ENCODE measurements around the gene GYS2.
A peak's percentile ranks its signal among the peaks of the same experiment; 100 is the strongest.

The GYS2 gene

DNA sequence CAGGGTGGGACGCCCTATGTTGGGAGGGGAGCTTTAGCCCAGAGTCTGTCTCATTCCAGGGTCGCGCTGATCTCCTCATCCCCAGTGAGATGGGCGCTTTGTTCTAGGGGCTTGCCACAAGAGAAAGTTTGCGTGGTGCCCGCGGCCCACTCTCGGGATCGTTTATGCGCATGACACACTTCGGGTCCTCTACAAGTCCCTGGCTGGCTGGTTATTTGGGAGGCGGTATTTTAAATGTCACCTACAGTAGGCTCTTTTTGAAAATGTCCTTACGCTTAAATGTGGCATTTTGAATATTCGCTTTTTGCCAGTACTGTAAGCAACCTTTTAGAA, 102.5 kb downstream of the GYS2 start:
- DNase-seq, result peak; percentile 62 to 77 (median 63)

DNA sequence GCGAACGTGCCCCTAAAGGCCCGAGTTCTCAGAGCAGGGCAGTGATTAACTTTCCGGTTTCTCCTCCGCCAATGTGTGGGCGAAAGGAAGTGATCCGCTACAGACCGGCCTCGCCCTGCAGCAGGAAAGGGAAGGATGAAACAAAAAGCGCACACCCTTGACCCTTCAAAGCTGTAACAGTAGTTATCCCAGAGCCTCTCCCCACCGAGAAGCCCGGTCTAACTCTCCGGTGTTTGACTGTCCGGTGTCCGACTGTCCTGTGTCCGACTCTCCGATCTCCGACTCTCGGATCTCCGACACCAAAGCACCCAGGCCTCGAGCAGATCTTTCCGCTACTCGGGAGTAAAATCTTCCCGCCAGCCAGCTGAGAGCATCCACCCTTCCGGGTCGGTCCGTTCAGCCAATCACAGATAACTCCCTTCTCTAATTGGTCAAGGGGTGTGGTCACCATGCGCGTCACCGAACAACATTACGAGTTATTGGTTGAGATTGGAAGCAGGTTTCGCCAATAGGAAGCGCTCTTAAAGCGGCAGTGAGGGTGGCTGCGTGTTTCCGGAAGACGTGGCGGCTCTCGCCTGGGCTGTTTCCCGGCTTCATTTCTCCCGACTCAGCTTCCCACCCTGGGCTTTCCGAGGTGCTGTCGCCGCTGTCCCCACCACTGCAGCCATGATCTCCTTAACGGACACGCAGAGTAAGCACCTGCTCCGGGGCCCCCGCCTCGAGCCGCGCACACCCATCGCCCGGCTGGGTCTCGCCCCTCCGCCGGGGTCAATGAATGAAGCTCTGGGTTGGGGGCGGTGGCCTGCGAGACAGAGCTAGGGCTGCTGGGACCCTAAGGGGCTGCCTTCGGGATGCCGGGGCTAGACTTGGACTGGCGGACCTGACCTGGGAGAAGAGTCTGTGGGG, 103.1 kb downstream of the GYS2 start, which contains the start of the genes GOLT1B and RECQL:
GOLT1B (plus strand) TSS at position 532 of the 906 bp plus-strand sequence; CDS start at position 667, 135 bp downstream.
RECQL (minus strand) TSS at position 378 of the 906 bp plus-strand sequence. CDS start 2,065 bp downstream, outside the sequence.
- DNase-seq, result peak; percentile 94 to 99 (median 98)

DNA sequence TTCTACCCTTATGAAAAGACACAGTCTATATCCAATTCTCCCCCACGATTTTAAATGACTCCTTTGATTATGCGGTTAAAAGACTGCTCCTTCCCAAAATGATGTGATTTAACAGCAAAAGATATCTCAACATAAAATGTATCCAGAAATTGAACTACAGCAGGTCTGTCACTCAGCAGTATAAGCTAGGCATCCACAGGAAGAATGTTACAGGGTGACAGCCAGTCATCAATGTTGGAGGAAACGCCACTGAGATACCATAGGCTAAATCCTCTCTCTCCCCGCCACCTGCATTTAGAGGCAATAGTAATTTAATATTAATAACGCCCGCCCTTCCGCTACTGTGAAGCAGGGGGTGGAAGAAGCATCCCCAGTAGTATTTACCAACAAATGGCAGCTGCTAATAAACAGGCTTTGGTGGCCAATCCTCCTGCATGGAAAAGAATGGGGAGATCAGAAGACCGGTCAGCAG, 103.8 kb downstream of the GYS2 start:
- no peak for DNase-seq

DNA sequence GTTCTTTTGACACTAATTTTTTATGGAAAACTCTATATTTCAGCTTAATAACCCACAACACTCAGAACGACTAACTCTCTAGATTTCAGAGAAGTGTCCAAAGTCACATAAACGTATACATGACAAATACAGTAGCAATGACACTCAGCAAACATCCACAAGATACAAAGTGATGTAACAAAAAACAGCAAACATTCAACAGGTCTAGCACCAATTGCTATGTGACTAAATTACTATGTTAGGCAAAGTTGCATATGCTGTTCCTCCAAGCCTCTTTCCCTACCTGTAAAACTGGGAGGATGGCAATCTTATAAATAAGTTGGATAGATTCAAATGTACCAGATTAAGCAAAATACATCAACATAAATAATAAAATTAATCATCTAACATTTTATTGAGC, 104.9 kb downstream of the GYS2 start:
- DNase-seq, result no peak
